H1 (cell line): Measurements from ENCODE around the gene SMTNL2. TPM values are rescaled to one million over a fixed set of nuclear protein-coding genes. Genes with fewer than 3 reads are reported as not detected.

ENCODE experiments used
- CTCF ChIA-PET: fragments of 300-600 bp; sonication (Branson Sonifier 250); formaldehyde crosslinking; loops from one replicate; lab custom pipeline; 2021; ENCODE audit not compliant: partially characterized antibody; lab: Charles Lee
- POLR2A ChIA-PET: fragments of 300-600 bp; sonication (Branson Sonifier 250); formaldehyde crosslinking; loops from one replicate; lab custom pipeline; 2021; ENCODE audit warnings: inconsistent platforms; ENCODE audit not compliant: partially characterized antibody; lab: Charles Lee
- DNase-seq, 2 experiments: peaks; one replicate each; pipeline versions ENCODE4 v3.0.0 to v3.0.0-alpha.2; 2010 to 2022; ENCODE audit warnings: low spot score in 2 of 2, low read depth in 1 of 2, mixed read lengths in 1 of 2
- FAIRE-seq: peaks from 2 replicates; lab custom pipeline; 2011; peaks lifted over from hg19 to GRCh38; lab: Jason Lieb, UNC
- H2AFZ ChIP-seq: 2 replicates; pipeline ENCODE4 v1.8.1; 2012; ENCODE audit warnings: low read length, inconsistent platforms
- H2AK5ac ChIP-seq: 2 replicates; pipeline ENCODE4 v1.6.1; 2013; ENCODE audit warnings: low read depth, low read length
- H2BK120ac ChIP-seq: replicated peaks from 2 replicates; pipeline ENCODE3; 2013; ENCODE audit warnings: low read depth, low read length, inconsistent platforms
- H2BK12ac ChIP-seq: 2 replicates; pipeline ENCODE4 v1.6.1; 2013; ENCODE audit warnings: low read depth, low read length
- H2BK15ac ChIP-seq: 2 replicates; pipeline ENCODE4 v1.6.1; 2013; ENCODE audit warnings: low read length
- H2BK20ac ChIP-seq: 2 replicates; pipeline ENCODE4 v1.6.1; 2013; ENCODE audit warnings: low read length
- H2BK5ac ChIP-seq: 2 replicates; pipeline ENCODE4 v1.6.1; 2013; ENCODE audit warnings: low read depth, low read length
- H3K14ac ChIP-seq: 2 replicates; pipeline ENCODE4 v1.6.1; 2013; ENCODE audit warnings: inconsistent platforms; ENCODE audit not compliant: insufficient read length
- H3K18ac ChIP-seq: 2 replicates; pipeline ENCODE4 v1.6.1; 2013; ENCODE audit warnings: low read length; ENCODE audit errors: extremely low read depth
- H3K23ac ChIP-seq: 2 replicates; pipeline ENCODE4 v1.6.1; 2013; ENCODE audit warnings: inconsistent platforms; ENCODE audit not compliant: insufficient read length
- H3K23me2 ChIP-seq: 2 replicates; pipeline ENCODE4 v1.6.1; 2013; ENCODE audit warnings: low read depth, low read length
- H3K27ac ChIP-seq: 2 replicates; pipeline ENCODE4 v1.6.1; 2011; ENCODE audit warnings: low read depth, low read length, inconsistent platforms
- H3K27me3 ChIP-seq, 4 experiments: replicated peaks in 1 of 4; 1 replicate in 1 of 4; 2 replicates in 3 of 4; pipeline versions ENCODE4 v1.6.1 to v1.8.1; 2011 to 2013; ENCODE audit warnings: low read length in 3 of 4, mild to moderate bottlenecking in 3 of 4, inconsistent platforms in 2 of 4, mixed read lengths in 2 of 4, moderate library complexity in 1 of 4; ENCODE audit not compliant: control insufficient read depth in 3 of 4, insufficient read depth in 3 of 4; ENCODE audit errors: extremely low read depth in 1 of 4
- H3K36me3 ChIP-seq, 4 experiments: 2 replicates each; pipeline versions ENCODE4 v1.6.1 to v1.8.1; 2011 to 2013; ENCODE audit warnings: mild to moderate bottlenecking in 4 of 4, low read length in 3 of 4, moderate library complexity in 2 of 4, control low read depth in 1 of 4, inconsistent platforms in 1 of 4; ENCODE audit not compliant: insufficient read depth in 4 of 4, control insufficient read depth in 2 of 4
- H3K4ac ChIP-seq: replicated peaks from 2 replicates; pipeline ENCODE3; 2013; ENCODE audit warnings: low read length, low read depth, mixed read lengths, inconsistent platforms; ENCODE audit not compliant: insufficient read length
- H3K4me1 ChIP-seq, 4 experiments: replicated peaks in 1 of 4; 1 replicate in 1 of 4; 2 replicates in 3 of 4; pipeline versions ENCODE4 v1.6.1 to v1.8.1; 2011 to 2013; ENCODE audit warnings: low read length in 3 of 4, inconsistent platforms in 2 of 4, mixed read lengths in 1 of 4; ENCODE audit not compliant: insufficient read depth in 4 of 4, control insufficient read depth in 3 of 4
- H3K4me2 ChIP-seq, 2 experiments: 2 replicates each; pipeline versions ENCODE4 v1.6.1 to v1.8.1; 2011 to 2013; ENCODE audit warnings: low read depth in 2 of 2, low read length in 2 of 2, control low read depth in 1 of 2, inconsistent platforms in 1 of 2, mild to moderate bottlenecking in 1 of 2; ENCODE audit not compliant: insufficient read depth in 1 of 2
- H3K4me3 ChIP-seq, 4 experiments: fragments of 200-600, 300-600 bp in 1 of 4; sonication (generic), shearing (Covaris generic), sonication (Bioruptor Twin) in 1 of 4; 2 replicates each; pipeline versions ENCODE4 v1.5.1 to v1.8.1; 2011 to 2016; ENCODE audit warnings: low read length in 4 of 4, low read depth in 3 of 4, control low read depth in 2 of 4, inconsistent platforms in 2 of 4, mild to moderate bottlenecking in 2 of 4, mixed read lengths in 1 of 4, moderate library complexity in 1 of 4; ENCODE audit not compliant: insufficient read depth in 2 of 4; ENCODE audit errors: extremely low read depth in 1 of 4
- H3K56ac ChIP-seq: replicated peaks from 2 replicates; pipeline ENCODE3; 2013; ENCODE audit warnings: low read depth, mild to moderate bottlenecking, mixed read lengths, low read length, inconsistent platforms; ENCODE audit not compliant: insufficient read length
- H3K79me1 ChIP-seq: 2 replicates; pipeline ENCODE4 v1.6.1; 2013; ENCODE audit warnings: low read depth, low read length, control low read depth
- H3K79me2 ChIP-seq, 2 experiments: 2 replicates each; pipeline versions ENCODE4 v1.6.1 to v1.8.1; 2012 to 2013; ENCODE audit warnings: low read length in 2 of 2, mild to moderate bottlenecking in 2 of 2, inconsistent platforms in 1 of 2; ENCODE audit not compliant: insufficient read depth in 2 of 2, control insufficient read depth in 1 of 2
- H3K9ac ChIP-seq, 4 experiments: replicated peaks in 1 of 4; 1 replicate in 1 of 4; 2 replicates in 3 of 4; pipeline versions ENCODE4 v1.6.1 to v1.8.1; 2011 to 2013; ENCODE audit warnings: low read depth in 3 of 4, low read length in 3 of 4, control low read depth in 2 of 4, mild to moderate bottlenecking in 2 of 4, moderate library complexity in 2 of 4, inconsistent platforms in 1 of 4; ENCODE audit errors: extremely low read depth in 1 of 4
- H3K9me3 ChIP-seq, 2 experiments: 2 replicates each; pipeline versions ENCODE4 v1.6.1 to v1.8.1; 2012 to 2013; ENCODE audit warnings: mild to moderate bottlenecking in 2 of 2, moderate library complexity in 2 of 2, control low read depth in 1 of 2, inconsistent platforms in 1 of 2, low read depth in 1 of 2, low read length in 1 of 2, mixed read lengths in 1 of 2; ENCODE audit not compliant: insufficient read depth in 2 of 2
- H4K20me1 ChIP-seq, 2 experiments: replicated peaks in 1 of 2; 2 replicates each; pipeline versions ENCODE3 to v1.8.1; 2011 to 2013; ENCODE audit warnings: inconsistent platforms in 2 of 2, low read length in 2 of 2, mild to moderate bottlenecking in 1 of 2; ENCODE audit not compliant: insufficient read depth in 2 of 2, control insufficient read depth in 1 of 2
- H4K5ac ChIP-seq: 2 replicates; pipeline ENCODE4 v1.6.1; 2013; ENCODE audit warnings: low read length, low read depth, mixed read lengths, inconsistent platforms; ENCODE audit not compliant: insufficient read length
- H4K8ac ChIP-seq: 2 replicates; pipeline ENCODE4 v1.8.0; 2013; ENCODE audit warnings: mild to moderate bottlenecking, moderate library complexity, low read length, inconsistent platforms; ENCODE audit not compliant: insufficient read depth; ENCODE audit errors: extremely low read depth
- H4K91ac ChIP-seq: replicated peaks from 2 replicates; pipeline ENCODE3; 2013; ENCODE audit warnings: low read length, mixed read lengths, inconsistent platforms; ENCODE audit not compliant: insufficient read length
- WGBS, 2 experiments: shearing (Covaris generic) in 1 of 2; methylation state at CpG; one replicate each; pipeline versions ENCODE4 v1.1.6 to v1.1.7; 2013 to 2015; ENCODE audit warnings: low lambda C conversion rate in 2 of 2, mixed read lengths in 2 of 2, inconsistent platforms in 1 of 2, low coverage in 1 of 2, missing lambda C conversion rate in 1 of 2; ENCODE audit not compliant: insufficient replicate concordance in 2 of 2, insufficient coverage in 1 of 2, insufficient read length in 1 of 2; ENCODE audit errors: extremely low coverage in 1 of 2, missing lambda C conversion rate in 1 of 2; 5-methylcytosine and 5-hydroxymethylcytosine counted together
- polyA plus RNA-seq, 7 experiments: library from polyadenylated mRNA; depleted of rRNA in 3 of 7; stranded (reverse) in 5 of 7; unstranded in 2 of 7; fragments of >200 nt in 5 of 7; fragments of 200-250 nt in 2 of 7; gene quantifications; 1 replicate in 5 of 7; 2 replicates in 1 of 7; 4 replicates in 1 of 7; pipeline versions ENCODE4 v1.2.1 to v1.2.3, GENCODE V29; 2011 to 2013; ENCODE audit warnings: missing spikeins in 2 of 7, mixed read lengths in 2 of 7
- total RNA-seq: library from RNA; stranded (reverse); fragmentation: NEBNext Ultra II Directional; extraction: Animal tissue kit (Norgen Biotek cat#: 25700); gene quantifications from 2 replicates; pipeline ENCODE4 v1.2.1, GENCODE V29; 2021

SMTNL2 gene
- total and polyA plus RNA-seq, 2 of the 8 experiments (the other 6 are each of a cell fraction or from before 2014, with no cell fraction given), result 3.6 to 4.5 TPM

DNA sequence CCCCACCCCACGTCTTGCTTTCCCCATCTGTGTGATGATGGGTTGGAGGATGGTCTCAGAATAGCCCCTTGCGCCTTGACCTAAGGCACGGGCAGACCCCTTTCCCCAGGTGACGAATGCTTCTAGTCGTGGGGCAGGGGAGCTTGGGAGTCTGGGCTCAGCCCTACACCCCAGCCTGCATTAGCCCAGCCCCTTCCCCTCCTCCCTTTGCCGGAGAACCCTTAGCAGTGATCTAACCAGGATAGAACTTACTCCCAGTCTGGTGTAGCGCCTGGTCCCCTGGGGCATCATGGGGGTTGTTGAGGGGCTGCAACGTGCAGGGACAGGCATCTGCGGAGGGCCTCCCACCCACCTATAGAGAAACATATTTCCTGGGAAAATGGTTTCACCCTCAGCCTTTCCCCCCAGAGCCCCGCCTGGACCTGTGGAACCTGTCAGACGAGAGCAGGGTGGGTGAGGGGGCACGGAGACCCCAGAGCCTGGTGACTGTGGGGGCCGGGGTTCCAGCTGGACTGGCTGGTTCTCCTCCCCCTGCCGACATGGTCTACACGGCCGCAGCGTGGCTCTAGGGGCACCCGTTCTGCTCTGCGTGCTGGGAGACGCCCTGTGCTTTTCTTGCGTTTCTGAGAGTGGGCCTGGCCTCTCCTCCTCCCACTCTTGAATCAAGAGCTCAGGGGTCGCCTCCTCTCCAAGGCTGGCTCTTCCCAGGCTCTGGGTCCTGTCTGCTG lies 4.7 kb downstream of the SMTNL2 start:
- DNase-seq (no peak), FAIRE-seq (no peak)
- 0 out of 2 replicates have a peak overlapping the region, but pooled peaks have one; percentile 4 for H4K8ac ChIP-seq
- H2AFZ ChIP-seq, result no peak overlapping the region
- no peak overlapping the region for H2AK5ac ChIP-seq
- no peaks in the 10 kb centered on the region for H3K79me1 ChIP-seq
- peaks cover 0 to 1% of the 10 kb centered on the region in 2 experiments for H4K20me1 ChIP-seq
- H3K18ac ChIP-seq, result no peak overlapping the region
- no peak overlapping the region for H3K14ac ChIP-seq
- WGBS, 2 experiments, result 85% methylated on average over 13 of the region's 22 CpGs; no CpG with 5 or more reads in 1 of the 2 experiments
- H2BK120ac ChIP-seq, result no peak overlapping the region
- no peak overlapping the region for H3K4me3 ChIP-seq
- H4K5ac ChIP-seq, result no peak overlapping the region
- ChIA-PET POLR2A (interaction anchor here (1.2 kb wide), 2 partner anchors 9 to 10 kb away, joined by 3 to 4 read pairs; no protein-coding TSS in a partner anchor), CTCF (interaction anchor here (1.1 to 4.2 kb wide), 5 partner anchors 8 to 36 kb away, joined by 3 to 39 read pairs (median 5); no protein-coding TSS in a partner anchor)
- peaks cover 0 to 9% (median 5%) of the 10 kb centered on the region in 4 experiments; a peak in 4 of 7 replicates for H3K4me1 ChIP-seq
- H3K23me2 ChIP-seq, result peaks cover 8% of the 10 kb centered on the region; the same call in 1 of the 2 replicates
- H3K79me2 ChIP-seq, result no peaks in the 10 kb centered on the region
- no peak overlapping the region for H2BK5ac ChIP-seq
- no peaks in the 10 kb centered on the region for H3K9me3 ChIP-seq
- H3K23ac ChIP-seq, result no peak overlapping the region
- no peak overlapping the region for H3K9ac ChIP-seq
- H2BK12ac ChIP-seq, result no peak overlapping the region
- no peak overlapping the region for H3K27ac ChIP-seq
- no peak overlapping the region for H3K4ac ChIP-seq
- H2BK20ac ChIP-seq, result no peak overlapping the region
- H3K4me2 ChIP-seq, result no peak overlapping the region
- no peak overlapping the region for H2BK15ac ChIP-seq
- H4K91ac ChIP-seq, result no peak overlapping the region
- H3K56ac ChIP-seq, result no peak overlapping the region
- H3K27me3 ChIP-seq, result peaks cover 6 to 28% (median 23%) of the 10 kb centered on the region in 4 experiments; a peak in 6 of 7 replicates
- no peaks in the 10 kb centered on the region for H3K36me3 ChIP-seq
